ENCODE data around the gene CYFIP1. TPM values are rescaled to one million over a fixed set of nuclear protein-coding genes. Genes with fewer than 3 reads are reported as not detected.

Gene CYFIP1
- total and polyA plus RNA-seq, 2 of the 8 experiments (the other 6 are each of a cell fraction or from before 2014, with no cell fraction given) = 38.6 to 81.7 TPM

DNA sequence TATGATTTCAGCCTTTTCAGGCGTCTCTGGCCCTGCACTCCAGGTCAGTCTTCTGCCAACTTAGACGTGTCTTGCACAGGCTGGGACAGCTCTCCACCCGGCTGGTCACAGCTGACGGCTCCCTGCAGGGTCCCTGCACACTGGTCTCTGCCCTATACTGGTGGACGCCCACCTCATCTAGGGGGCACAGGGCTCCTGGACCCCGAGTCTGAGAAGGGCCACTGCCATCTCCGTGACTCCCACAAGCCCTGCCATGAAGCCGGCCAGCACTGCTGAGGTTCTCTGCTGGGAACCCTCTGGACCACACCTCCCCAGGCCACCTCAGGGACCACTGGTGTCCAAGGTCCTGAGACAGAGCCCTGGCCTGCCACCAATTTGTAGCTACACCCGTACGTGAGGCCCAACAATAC is 40.5 kb downstream of the CYFIP1 start:
- no peak overlapping the region for H3K14ac ChIP-seq (ENCODE audit: insufficient read length)
- no peak overlapping the region for H2AFZ ChIP-seq (ENCODE audit: low read length)
- H2BK20ac ChIP-seq (ENCODE audit: low read length) = no peak overlapping the region
- no peaks in the 10 kb centered on the region for H3K9me3 ChIP-seq (ENCODE audit: insufficient read depth in 2 of 2, low read depth in 1 of 2, low read length in 1 of 2)
- H3K56ac ChIP-seq (replicated peaks; ENCODE audit: insufficient read length, low read depth, low read length) = no peak overlapping the region
- H3K4me3 ChIP-seq (ENCODE audit: extremely low read depth in 1 of 4, insufficient read depth in 2 of 4, low read depth in 3 of 4, low read length in 4 of 4) = no peak overlapping the region
- H2BK15ac ChIP-seq (ENCODE audit: low read length) = no peak overlapping the region
- H4K5ac ChIP-seq (ENCODE audit: insufficient read length, low read depth, low read length) = no peak overlapping the region
- H3K79me2 ChIP-seq (ENCODE audit: control insufficient read depth in 1 of 2, insufficient read depth in 2 of 2, low read length in 2 of 2) = no peaks in the 10 kb centered on the region
- no peaks in the 10 kb centered on the region for H3K27me3 ChIP-seq (replicated peaks in 1 of 4; ENCODE audit: control insufficient read depth in 3 of 4, extremely low read depth in 1 of 4, insufficient read depth in 3 of 4, low read length in 3 of 4)
- H4K8ac ChIP-seq (ENCODE audit: extremely low read depth, insufficient read depth, low read length) = no peak overlapping the region; the same call in 1 of the 2 replicates
- POLR2A ChIA-PET (ENCODE audit: partially characterized antibody) = no interaction called here
- H2BK12ac ChIP-seq (ENCODE audit: low read depth, low read length) = no peak overlapping the region
- no peak overlapping the region for H3K27ac ChIP-seq (ENCODE audit: low read depth, low read length)
- no peaks in the 10 kb centered on the region for H3K23me2 ChIP-seq (ENCODE audit: low read depth, low read length)
- peaks cover 0 to 3% (median 0%) of the 10 kb centered on the region in 4 experiments; a peak in 2 of 7 replicates for H3K4me1 ChIP-seq (replicated peaks in 1 of 4; ENCODE audit: control insufficient read depth in 3 of 4, insufficient read depth in 4 of 4, low read length in 3 of 4)
- DNase-seq (ENCODE audit: low read depth in 1 of 2, low spot score in 2 of 2) = no peak
- FAIRE-seq = no peak
- H4K91ac ChIP-seq (replicated peaks; ENCODE audit: insufficient read length, low read length) = no peak overlapping the region
- H3K79me1 ChIP-seq (ENCODE audit: low read depth, low read length) = no peaks in the 10 kb centered on the region
- no peak overlapping the region for H3K9ac ChIP-seq (replicated peaks in 1 of 4; ENCODE audit: extremely low read depth in 1 of 4, low read depth in 3 of 4, low read length in 3 of 4)
- H2AK5ac ChIP-seq (ENCODE audit: low read depth, low read length) = no peak overlapping the region
- H3K4me2 ChIP-seq (ENCODE audit: insufficient read depth in 1 of 2, low read depth in 2 of 2, low read length in 2 of 2) = no peak overlapping the region
- TF ChIP-seq CBX5 (IDR thresholded peaks at IDR 0.05; ENCODE audit: low read depth, low read length) = no peak
- TF ChIP-seq, protein P1, sequence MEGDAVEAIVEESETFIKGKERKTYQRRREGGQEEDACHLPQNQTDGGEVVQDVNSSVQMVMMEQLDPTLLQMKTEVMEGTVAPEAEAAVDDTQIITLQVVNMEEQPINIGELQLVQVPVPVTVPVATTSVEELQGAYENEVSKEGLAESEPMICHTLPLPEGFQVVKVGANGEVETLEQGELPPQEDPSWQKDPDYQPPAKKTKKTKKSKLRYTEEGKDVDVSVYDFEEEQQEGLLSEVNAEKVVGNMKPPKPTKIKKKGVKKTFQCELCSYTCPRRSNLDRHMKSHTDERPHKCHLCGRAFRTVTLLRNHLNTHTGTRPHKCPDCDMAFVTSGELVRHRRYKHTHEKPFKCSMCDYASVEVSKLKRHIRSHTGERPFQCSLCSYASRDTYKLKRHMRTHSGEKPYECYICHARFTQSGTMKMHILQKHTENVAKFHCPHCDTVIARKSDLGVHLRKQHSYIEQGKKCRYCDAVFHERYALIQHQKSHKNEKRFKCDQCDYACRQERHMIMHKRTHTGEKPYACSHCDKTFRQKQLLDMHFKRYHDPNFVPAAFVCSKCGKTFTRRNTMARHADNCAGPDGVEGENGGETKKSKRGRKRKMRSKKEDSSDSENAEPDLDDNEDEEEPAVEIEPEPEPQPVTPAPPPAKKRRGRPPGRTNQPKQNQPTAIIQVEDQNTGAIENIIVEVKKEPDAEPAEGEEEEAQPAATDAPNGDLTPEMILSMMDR (IDR thresholded peaks at IDR 0.05; ENCODE audit: control extremely low read depth in 1 of 3, insufficient read depth in 1 of 3, low read depth in 1 of 3, low read length in 3 of 3) = no peak
- no peak overlapping the region for H3K18ac ChIP-seq (ENCODE audit: extremely low read depth, low read length)
- H3K36me3 ChIP-seq (ENCODE audit: control insufficient read depth in 2 of 4, insufficient read depth in 4 of 4, low read length in 3 of 4) = peaks cover 0 to 6% (median 3%) of the 10 kb centered on the region in 4 experiments; a peak in 2 of 8 replicates
- H2BK120ac ChIP-seq (replicated peaks; ENCODE audit: low read depth, low read length) = no peak overlapping the region
- no peak overlapping the region for H2BK5ac ChIP-seq (ENCODE audit: low read depth, low read length)
- WGBS, 2 experiments (ENCODE audit: extremely low coverage in 1 of 2, insufficient coverage in 1 of 2, insufficient read length in 1 of 2, insufficient replicate concordance in 2 of 2, low coverage in 1 of 2, low lambda C conversion rate in 2 of 2, missing lambda C conversion rate in 1 of 2) = 92% methylated on average over 10 of the region's 10 CpGs; no CpG with 5 or more reads in 1 of the 2 experiments
- H4K20me1 ChIP-seq (replicated peaks in 1 of 2; ENCODE audit: control insufficient read depth in 1 of 2, insufficient read depth in 2 of 2, low read length in 2 of 2) = peaks cover 0 to 9% of the 10 kb centered on the region in 2 experiments
- CTCF ChIA-PET (ENCODE audit: partially characterized antibody) = interaction anchor here (1.3 kb wide), 1 partner anchor 10 kb away, joined by 4 read pairs; no protein-coding TSS in a partner anchor
- H3K23ac ChIP-seq (ENCODE audit: insufficient read length) = no peak overlapping the region
- H3K4ac ChIP-seq (replicated peaks; ENCODE audit: insufficient read length, low read depth, low read length) = no peak overlapping the region

Data from H1 (cell line).